Fibroblast of lung (primary cell): Measurements from ENCODE around the gene LIN28A.

Experiments
- EZH2 ChIP-seq: IDR thresholded peaks from 2 replicates; pipeline ENCODE4 v1.5.1; 2012; ENCODE audit warnings: low read length, control low read depth, mild to moderate bottlenecking; ENCODE audit errors: missing control alignments
- TF ChIP-seq, protein P1 (sequence below), 2 donors: IDR thresholded peaks in 1 of 2; conservative IDR thresholded peaks in 1 of 2; 1 replicate in 1 of 2; 2 replicates in 1 of 2; pipeline ENCODE4 v1.5.1; 2011 to 2012; ENCODE audit warnings: low read length in 2 of 2, control low read depth in 1 of 2, inconsistent platforms in 1 of 2, low read depth in 1 of 2, mild to moderate bottlenecking in 1 of 2

DNA sequence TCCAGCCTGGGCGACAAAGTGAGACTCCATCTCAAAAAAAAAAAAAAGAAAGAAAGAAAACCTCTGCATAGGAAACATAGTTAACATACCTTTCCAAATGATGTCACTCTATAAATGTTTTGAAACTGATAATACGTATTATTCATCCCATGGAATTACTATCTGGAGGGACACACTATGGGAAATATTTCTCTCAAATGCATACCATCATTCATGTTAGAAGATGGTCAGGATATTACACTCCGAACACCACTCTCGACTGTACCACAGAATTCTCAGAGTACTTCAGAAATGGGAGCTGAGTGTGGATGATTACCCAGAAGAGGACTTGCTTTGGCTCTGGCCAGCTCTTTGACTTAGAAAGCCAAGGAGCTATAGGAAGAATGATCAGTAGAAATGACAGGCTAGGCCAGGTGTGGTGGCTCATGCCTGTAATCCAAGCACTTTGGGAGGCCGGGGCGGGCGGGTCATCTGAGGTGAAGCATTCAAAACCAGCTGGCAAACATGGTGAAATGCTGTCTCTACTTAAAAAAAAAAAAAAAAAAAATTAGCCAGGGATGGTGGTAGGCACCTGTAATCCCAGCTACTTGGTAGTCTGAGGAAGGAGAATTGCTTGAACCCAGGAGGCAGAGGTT lies 5.2 kb upstream of the LIN28A start:
- TF ChIP-seq, protein P1, sequence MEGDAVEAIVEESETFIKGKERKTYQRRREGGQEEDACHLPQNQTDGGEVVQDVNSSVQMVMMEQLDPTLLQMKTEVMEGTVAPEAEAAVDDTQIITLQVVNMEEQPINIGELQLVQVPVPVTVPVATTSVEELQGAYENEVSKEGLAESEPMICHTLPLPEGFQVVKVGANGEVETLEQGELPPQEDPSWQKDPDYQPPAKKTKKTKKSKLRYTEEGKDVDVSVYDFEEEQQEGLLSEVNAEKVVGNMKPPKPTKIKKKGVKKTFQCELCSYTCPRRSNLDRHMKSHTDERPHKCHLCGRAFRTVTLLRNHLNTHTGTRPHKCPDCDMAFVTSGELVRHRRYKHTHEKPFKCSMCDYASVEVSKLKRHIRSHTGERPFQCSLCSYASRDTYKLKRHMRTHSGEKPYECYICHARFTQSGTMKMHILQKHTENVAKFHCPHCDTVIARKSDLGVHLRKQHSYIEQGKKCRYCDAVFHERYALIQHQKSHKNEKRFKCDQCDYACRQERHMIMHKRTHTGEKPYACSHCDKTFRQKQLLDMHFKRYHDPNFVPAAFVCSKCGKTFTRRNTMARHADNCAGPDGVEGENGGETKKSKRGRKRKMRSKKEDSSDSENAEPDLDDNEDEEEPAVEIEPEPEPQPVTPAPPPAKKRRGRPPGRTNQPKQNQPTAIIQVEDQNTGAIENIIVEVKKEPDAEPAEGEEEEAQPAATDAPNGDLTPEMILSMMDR (conservative IDR thresholded peaks at IDR 0.05 in 1 of 2, IDR thresholded peaks at IDR 0.05 in 1 of 2; ENCODE audit: low read depth in 1 of 2, low read length in 2 of 2), result no peak
- no peak for TF ChIP-seq EZH2
